Measurements from ENCODE around the gene LGI2. TPM values are rescaled to one million over a fixed set of nuclear protein-coding genes. Genes with fewer than 3 reads are reported as not detected.

LGI2 gene
- polyA plus RNA-seq, 1 donor from 2014 or later: 10.3 TPM

DNA sequence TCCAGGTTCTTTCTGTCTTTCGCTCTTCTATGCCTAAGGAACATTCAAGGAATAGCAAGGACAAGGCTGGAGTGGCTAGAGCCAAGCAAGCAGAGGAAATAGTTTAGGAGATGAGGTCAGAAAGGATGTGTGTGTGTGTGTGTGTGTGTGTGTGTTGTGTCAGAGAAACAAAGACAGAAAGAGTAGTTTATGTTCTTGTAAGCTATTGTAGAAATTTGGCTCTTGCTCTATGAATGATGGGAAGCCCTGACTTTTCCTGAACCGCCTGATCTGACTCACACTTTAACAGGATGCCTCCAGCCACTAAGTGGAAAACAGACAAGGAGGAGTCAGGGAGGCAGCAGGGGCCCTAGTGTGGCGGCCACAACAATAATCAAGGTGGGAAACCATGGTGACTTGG is 39.7 kb downstream of the LGI2 start:
- H4K20me1 ChIP-seq (ENCODE audit: insufficient read depth): no peaks in the 10 kb centered on the region
- H3K79me2 ChIP-seq (replicated peaks; ENCODE audit: insufficient read depth, low read length): no peaks in the 10 kb centered on the region
- no peaks in the 10 kb centered on the region for H3K36me3 ChIP-seq (ENCODE audit: insufficient read depth, low read length)
- no peak for TF ChIP-seq TAF1 (IDR thresholded peaks at IDR 0.05; ENCODE audit: low read depth)
- TF ChIP-seq, protein P1, sequence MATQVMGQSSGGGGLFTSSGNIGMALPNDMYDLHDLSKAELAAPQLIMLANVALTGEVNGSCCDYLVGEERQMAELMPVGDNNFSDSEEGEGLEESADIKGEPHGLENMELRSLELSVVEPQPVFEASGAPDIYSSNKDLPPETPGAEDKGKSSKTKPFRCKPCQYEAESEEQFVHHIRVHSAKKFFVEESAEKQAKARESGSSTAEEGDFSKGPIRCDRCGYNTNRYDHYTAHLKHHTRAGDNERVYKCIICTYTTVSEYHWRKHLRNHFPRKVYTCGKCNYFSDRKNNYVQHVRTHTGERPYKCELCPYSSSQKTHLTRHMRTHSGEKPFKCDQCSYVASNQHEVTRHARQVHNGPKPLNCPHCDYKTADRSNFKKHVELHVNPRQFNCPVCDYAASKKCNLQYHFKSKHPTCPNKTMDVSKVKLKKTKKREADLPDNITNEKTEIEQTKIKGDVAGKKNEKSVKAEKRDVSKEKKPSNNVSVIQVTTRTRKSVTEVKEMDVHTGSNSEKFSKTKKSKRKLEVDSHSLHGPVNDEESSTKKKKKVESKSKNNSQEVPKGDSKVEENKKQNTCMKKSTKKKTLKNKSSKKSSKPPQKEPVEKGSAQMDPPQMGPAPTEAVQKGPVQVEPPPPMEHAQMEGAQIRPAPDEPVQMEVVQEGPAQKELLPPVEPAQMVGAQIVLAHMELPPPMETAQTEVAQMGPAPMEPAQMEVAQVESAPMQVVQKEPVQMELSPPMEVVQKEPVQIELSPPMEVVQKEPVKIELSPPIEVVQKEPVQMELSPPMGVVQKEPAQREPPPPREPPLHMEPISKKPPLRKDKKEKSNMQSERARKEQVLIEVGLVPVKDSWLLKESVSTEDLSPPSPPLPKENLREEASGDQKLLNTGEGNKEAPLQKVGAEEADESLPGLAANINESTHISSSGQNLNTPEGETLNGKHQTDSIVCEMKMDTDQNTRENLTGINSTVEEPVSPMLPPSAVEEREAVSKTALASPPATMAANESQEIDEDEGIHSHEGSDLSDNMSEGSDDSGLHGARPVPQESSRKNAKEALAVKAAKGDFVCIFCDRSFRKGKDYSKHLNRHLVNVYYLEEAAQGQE (IDR thresholded peaks at IDR 0.05; ENCODE audit: borderline replicate concordance): no peak
- TF ChIP-seq EZH2 (IDR thresholded peaks at IDR 0.05; ENCODE audit: borderline replicate concordance, insufficient read depth, low read length, poor library complexity, severe bottlenecking): no peak
- TF ChIP-seq, protein P2, sequence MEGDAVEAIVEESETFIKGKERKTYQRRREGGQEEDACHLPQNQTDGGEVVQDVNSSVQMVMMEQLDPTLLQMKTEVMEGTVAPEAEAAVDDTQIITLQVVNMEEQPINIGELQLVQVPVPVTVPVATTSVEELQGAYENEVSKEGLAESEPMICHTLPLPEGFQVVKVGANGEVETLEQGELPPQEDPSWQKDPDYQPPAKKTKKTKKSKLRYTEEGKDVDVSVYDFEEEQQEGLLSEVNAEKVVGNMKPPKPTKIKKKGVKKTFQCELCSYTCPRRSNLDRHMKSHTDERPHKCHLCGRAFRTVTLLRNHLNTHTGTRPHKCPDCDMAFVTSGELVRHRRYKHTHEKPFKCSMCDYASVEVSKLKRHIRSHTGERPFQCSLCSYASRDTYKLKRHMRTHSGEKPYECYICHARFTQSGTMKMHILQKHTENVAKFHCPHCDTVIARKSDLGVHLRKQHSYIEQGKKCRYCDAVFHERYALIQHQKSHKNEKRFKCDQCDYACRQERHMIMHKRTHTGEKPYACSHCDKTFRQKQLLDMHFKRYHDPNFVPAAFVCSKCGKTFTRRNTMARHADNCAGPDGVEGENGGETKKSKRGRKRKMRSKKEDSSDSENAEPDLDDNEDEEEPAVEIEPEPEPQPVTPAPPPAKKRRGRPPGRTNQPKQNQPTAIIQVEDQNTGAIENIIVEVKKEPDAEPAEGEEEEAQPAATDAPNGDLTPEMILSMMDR (IDR thresholded peaks at IDR 0.05; ENCODE audit: poor library complexity, severe bottlenecking): no peak
- TF ChIP-seq SMC3 (conservative IDR thresholded peaks at IDR 0.05; ENCODE audit: poor library complexity): no peak
- TF ChIP-seq POLR2AphosphoS5 (IDR thresholded peaks at IDR 0.05): no peak
- TF ChIP-seq MXI1 (conservative IDR thresholded peaks at IDR 0.05; ENCODE audit: poor library complexity, severe bottlenecking): no peak
- TF ChIP-seq RAD21 (conservative IDR thresholded peaks at IDR 0.05): no peak
- TF ChIP-seq EP300 (conservative IDR thresholded peaks at IDR 0.05; ENCODE audit: poor library complexity, severe bottlenecking): no peak
- H3K4me2 ChIP-seq (ENCODE audit: low read length): no peak overlapping the region
- H3K9ac ChIP-seq (ENCODE audit: low read length): no peak overlapping the region
- no peak overlapping the region for H2AFZ ChIP-seq (ENCODE audit: low read depth, low read length)
- H3F3A ChIP-seq (ENCODE audit: insufficient read depth, low read length, poor library complexity, severe bottlenecking): no peaks in the 10 kb centered on the region
- no peak overlapping the region for H3K27ac ChIP-seq (ENCODE audit: low read length)
- H3K9me3 ChIP-seq (ENCODE audit: low read length): no peaks in the 10 kb centered on the region
- no peaks in the 10 kb centered on the region for H3K9me2 ChIP-seq (ENCODE audit: insufficient read depth, low read length)
- no peaks in the 10 kb centered on the region for H3K27me3 ChIP-seq (ENCODE audit: insufficient read depth, low read depth, low read length)
- no peak overlapping the region for H3K4me3 ChIP-seq (ENCODE audit: low read length)

DNA sequence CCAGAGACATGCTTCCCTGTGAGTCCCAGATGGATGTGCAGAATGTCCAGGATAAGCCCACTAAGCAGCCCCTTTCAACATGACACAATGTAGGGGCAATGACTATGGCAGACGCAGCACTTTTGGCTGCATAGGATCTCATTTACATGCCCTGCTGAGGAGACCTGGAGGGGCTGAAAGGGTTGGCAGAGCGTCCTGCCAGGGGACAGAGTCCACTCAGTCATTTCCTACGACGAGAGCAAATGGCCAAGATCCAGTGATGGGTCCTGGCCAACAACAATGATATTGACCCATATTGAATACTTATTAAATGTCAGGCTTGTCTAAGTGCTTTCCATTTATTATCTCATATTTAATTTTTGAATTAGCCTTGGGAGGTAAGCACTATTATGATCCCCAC is 41.4 kb downstream of the LGI2 start:
- H3K9me2 ChIP-seq (ENCODE audit: insufficient read depth, low read length): no peaks in the 10 kb centered on the region
- no peaks in the 10 kb centered on the region for H4K20me1 ChIP-seq (ENCODE audit: insufficient read depth)
- H2AFZ ChIP-seq (ENCODE audit: low read depth, low read length): no peak overlapping the region
- H3K27me3 ChIP-seq (ENCODE audit: insufficient read depth, low read depth, low read length): no peaks in the 10 kb centered on the region
- H3K4me2 ChIP-seq (ENCODE audit: low read length): no peak overlapping the region
- H3F3A ChIP-seq (ENCODE audit: insufficient read depth, low read length, poor library complexity, severe bottlenecking): no peaks in the 10 kb centered on the region
- no peak overlapping the region for H3K27ac ChIP-seq (ENCODE audit: low read length)
- H3K79me2 ChIP-seq (replicated peaks; ENCODE audit: insufficient read depth, low read length): no peaks in the 10 kb centered on the region
- no peak overlapping the region for H3K4me3 ChIP-seq (ENCODE audit: low read length)
- no peak overlapping the region for H3K9ac ChIP-seq (ENCODE audit: low read length)
- no peaks in the 10 kb centered on the region for H3K36me3 ChIP-seq (ENCODE audit: insufficient read depth, low read length)
- TF ChIP-seq, protein P2 (IDR thresholded peaks at IDR 0.05; ENCODE audit: poor library complexity, severe bottlenecking): no peak
- TF ChIP-seq MXI1 (conservative IDR thresholded peaks at IDR 0.05; ENCODE audit: poor library complexity, severe bottlenecking) (no peak), TAF1 (IDR thresholded peaks at IDR 0.05; ENCODE audit: low read depth) (no peak), RAD21 (conservative IDR thresholded peaks at IDR 0.05) (no peak), EP300 (conservative IDR thresholded peaks at IDR 0.05; ENCODE audit: poor library complexity, severe bottlenecking) (no peak), SMC3 (conservative IDR thresholded peaks at IDR 0.05; ENCODE audit: poor library complexity) (no peak), EZH2 (IDR thresholded peaks at IDR 0.05; ENCODE audit: borderline replicate concordance, insufficient read depth, low read length, poor library complexity, severe bottlenecking) (no peak), POLR2AphosphoS5 (IDR thresholded peaks at IDR 0.05) (no peak)
- TF ChIP-seq, protein P1 (IDR thresholded peaks at IDR 0.05; ENCODE audit: borderline replicate concordance): no peak
- no peaks in the 10 kb centered on the region for H3K9me3 ChIP-seq (ENCODE audit: low read length)

Data from neural cell (in vitro differentiated cells).